Measurements from ENCODE around the gene CTSW. TPM values are rescaled to one million over a fixed set of nuclear protein-coding genes. Genes with fewer than 3 reads are reported as not detected.

CTSW gene
- polyA plus RNA-seq, 2 of the 4 experiments (the other 2 are of a cell fraction), result not detected

DNA sequence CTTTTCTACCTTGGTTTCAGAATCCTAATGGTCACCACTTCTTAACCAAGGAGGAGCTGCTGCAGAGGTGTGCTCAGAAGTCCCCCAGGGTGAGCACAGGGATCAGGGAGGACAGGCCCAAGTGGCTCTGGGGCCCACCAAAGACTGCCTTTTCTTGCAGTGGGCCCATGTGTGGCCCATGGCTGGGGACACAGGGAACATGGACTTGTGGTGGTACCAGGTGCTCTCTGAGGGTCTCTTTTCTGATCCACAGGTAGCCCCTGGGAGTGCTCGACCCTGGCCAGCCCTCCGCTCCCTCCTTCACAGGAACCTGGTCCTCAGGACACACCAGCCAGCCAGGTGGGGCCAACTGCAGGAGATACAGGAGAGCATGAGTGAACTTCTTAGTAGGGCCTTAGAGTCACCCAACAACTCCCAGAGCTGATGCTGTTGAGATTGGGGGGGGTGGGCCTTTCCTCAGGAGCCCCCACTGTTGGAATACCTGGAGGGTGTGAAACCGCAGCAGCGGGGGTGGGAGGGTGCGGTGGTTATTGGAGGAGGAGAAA is 17.4 kb upstream of the CTSW start:
- H3K27ac ChIP-seq, result peak overlapping the region in 1 of 2 experiments; percentile 96; a peak in 3 of 6 replicates
- H3K4me1 ChIP-seq, result peaks cover 10% of the 10 kb centered on the region
- peak overlapping the region; percentile 87 for H3K4me2 ChIP-seq
- POLR2A ChIA-PET, result interaction anchor here (1.3 kb wide), 1 partner anchor 28 kb away, joined by 4 read pairs; the partner anchor contains the start of gene CCDC85B
- CTCF ChIA-PET, result interaction anchor here (0.8 to 7.6 kb wide), 8 partner anchors 7 to 160 kb away, joined by 3 to 195 read pairs (median 4); partner anchors contain the start of genes CCDC85B, CTSW, EFEMP2 and FIBP
- no peaks in the 10 kb centered on the region for H3K9me3 ChIP-seq
- H3K4me3 ChIP-seq, result no peak overlapping the region; the same call in 2 of the 3 replicates
- WGBS (ENCODE audit: missing lambda C conversion rate), result 100% methylated on average over 5 of the region's 5 CpGs
- DNase-seq (ENCODE audit: low read depth in 1 of 2, low spot score in 1 of 2) (no peak), ATAC-seq (no peak), FAIRE-seq (no peak)
- no peak for TF ChIP-seq FOSB (CRISPR knock-in tag; IDR thresholded peaks at IDR 0.05)
- TF ChIP-seq ZC3H11A (IDR thresholded peaks at IDR 0.05), result no peak
- TF ChIP-seq BCL3 (IDR thresholded peaks at IDR 0.05), result no peak
- TF ChIP-seq RAD21 (conservative IDR thresholded peaks at IDR 0.05 in 1 of 2, IDR thresholded peaks at IDR 0.05 in 1 of 2), result no peak
- TF ChIP-seq MAFK (IDR thresholded peaks at IDR 0.05; ENCODE audit: partially characterized antibody), result no peak
- TF ChIP-seq RNF2 (IDR thresholded peaks at IDR 0.05; ENCODE audit: borderline replicate concordance, low read depth), result no peak

DNA sequence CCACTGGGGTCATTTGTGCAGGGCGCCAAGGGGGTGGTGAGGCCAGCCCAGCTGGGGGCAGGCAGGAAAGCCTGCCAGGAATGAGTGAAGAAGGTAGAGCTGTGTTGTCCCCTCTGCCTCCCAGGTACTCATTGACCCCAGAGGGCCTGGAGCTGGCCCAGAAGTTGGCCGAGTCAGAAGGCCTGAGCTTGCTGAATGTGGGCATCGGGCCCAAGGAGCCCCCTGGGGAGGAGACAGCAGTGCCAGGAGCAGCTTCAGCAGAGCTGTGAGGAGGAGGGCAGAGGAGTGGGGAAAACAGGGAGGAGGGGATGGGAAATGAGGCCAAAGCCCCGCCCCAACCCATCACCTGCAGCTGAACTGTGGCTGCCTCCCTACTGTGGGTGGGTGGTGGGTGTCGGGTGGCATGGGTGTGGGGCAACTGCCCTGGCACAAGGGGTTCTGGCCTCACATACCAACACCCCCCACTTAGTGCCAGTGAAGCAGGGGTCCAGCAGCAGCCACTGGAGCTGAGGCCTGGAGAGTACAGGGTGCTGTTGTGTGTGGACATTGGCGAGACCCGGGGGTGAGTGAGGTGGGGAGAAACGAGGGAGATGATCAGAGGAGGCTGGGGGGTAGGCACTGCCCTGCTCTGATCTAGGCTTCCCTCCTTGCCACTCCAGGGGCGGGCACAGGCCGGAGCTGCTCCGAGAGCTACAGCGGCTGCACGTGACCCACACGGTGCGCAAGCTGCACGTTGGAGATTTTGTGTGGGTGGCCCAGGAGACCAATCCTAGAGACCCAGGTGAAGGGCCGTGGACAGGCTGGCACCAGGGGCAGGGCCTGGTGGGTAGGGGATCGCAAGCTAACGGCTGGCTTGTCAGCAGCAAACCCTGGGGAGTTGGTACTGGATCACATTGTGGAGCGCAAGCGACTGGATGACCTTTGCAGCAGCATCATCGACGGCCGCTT is 16.4 kb upstream of the CTSW start:
- H3K4me1 ChIP-seq, result peaks cover 10% of the 10 kb centered on the region
- ChIA-PET POLR2A (interaction anchor here (1.3 kb wide), 1 partner anchor 27 kb away, joined by 4 read pairs; the partner anchor contains the start of gene CCDC85B), CTCF (interaction anchor here (0.8 to 7.6 kb wide), 9 partner anchors 6 to 126 kb away, joined by 3 to 195 read pairs (median 4); partner anchors contain the start of genes CCDC85B, CTSW, EFEMP2 and FIBP)
- ATAC-seq (no peak), FAIRE-seq (no peak), DNase-seq (ENCODE audit: low read depth in 1 of 2, low spot score in 1 of 2) (no peak)
- WGBS (ENCODE audit: missing lambda C conversion rate), result 90% methylated on average over 24 of the region's 24 CpGs
- H3K9me3 ChIP-seq, result no peaks in the 10 kb centered on the region
- H3K4me3 ChIP-seq, result no peak overlapping the region
- TF ChIP-seq MYC (IDR thresholded peaks at IDR 0.05; ENCODE audit: borderline replicate concordance, low read length) (no peak), EHMT2 (IDR thresholded peaks at IDR 0.05; ENCODE audit: low read depth) (no peak), PHF8 (IDR thresholded peaks at IDR 0.05; ENCODE audit: borderline replicate concordance, low read depth) (no peak), CBX2 (IDR thresholded peaks at IDR 0.05; ENCODE audit: borderline replicate concordance, low read depth) (no peak), NPAS2 (CRISPR knock-in tag; IDR thresholded peaks at IDR 0.05; ENCODE audit: borderline replicate concordance) (no peak), KDM5A (IDR thresholded peaks at IDR 0.05) (no peak), ZNF302 (CRISPR knock-in tag; IDR thresholded peaks at IDR 0.05) (no peak), RARB (CRISPR knock-in tag; IDR thresholded peaks at IDR 0.05) (no peak), JUN (IDR thresholded peaks at IDR 0.05) (no peak), NFE2L2 (conservative IDR thresholded peaks at IDR 0.05; ENCODE audit: low read length) (no peak), ESRRA (IDR thresholded peaks at IDR 0.05; ENCODE audit: borderline replicate concordance, low read length) (no peak), ATOH8 (CRISPR knock-in tag; IDR thresholded peaks at IDR 0.05; ENCODE audit: low read depth) (no peak), HOXA7 (CRISPR knock-in tag; IDR thresholded peaks at IDR 0.05) (no peak), EP300 (IDR thresholded peaks at IDR 0.05) (no peak), FOXS1 (CRISPR knock-in tag; IDR thresholded peaks at IDR 0.05) (no peak), CHD2 (IDR thresholded peaks at IDR 0.05; ENCODE audit: low read length, partially characterized antibody) (no peak), HOXB5 (CRISPR knock-in tag; IDR thresholded peaks at IDR 0.05) (no peak)
- TF ChIP-seq, protein P1, sequence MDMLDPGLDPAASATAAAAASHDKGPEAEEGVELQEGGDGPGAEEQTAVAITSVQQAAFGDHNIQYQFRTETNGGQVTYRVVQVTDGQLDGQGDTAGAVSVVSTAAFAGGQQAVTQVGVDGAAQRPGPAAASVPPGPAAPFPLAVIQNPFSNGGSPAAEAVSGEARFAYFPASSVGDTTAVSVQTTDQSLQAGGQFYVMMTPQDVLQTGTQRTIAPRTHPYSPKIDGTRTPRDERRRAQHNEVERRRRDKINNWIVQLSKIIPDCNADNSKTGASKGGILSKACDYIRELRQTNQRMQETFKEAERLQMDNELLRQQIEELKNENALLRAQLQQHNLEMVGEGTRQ (IDR thresholded peaks at IDR 0.05), result no peak
- no peak overlapping the region for H3K4me2 ChIP-seq
- H3K27ac ChIP-seq, result no peak overlapping the region
